Keratinocyte (primary cell): ENCODE results near the gene TMEM97. TPM values are rescaled to one million over a fixed set of nuclear protein-coding genes. Genes with fewer than 3 reads are reported as not detected.

Experiments used
- DNase-seq: peaks from one replicate; pipeline ENCODE4 v3.0.0-alpha.2; 2011; ENCODE audit warnings: low read depth, missing footprints, low spot score
- FAIRE-seq: peaks from 2 replicates; lab custom pipeline; 2011; peaks lifted over from hg19 to GRCh38; lab: Jason Lieb, UNC
- H2AFZ ChIP-seq: 2 replicates; pipeline ENCODE4 v1.6.0; 2012; ENCODE audit warnings: low read length, control low read depth, inconsistent platforms; ENCODE audit not compliant: control insufficient read depth
- H3K27ac ChIP-seq: 2 replicates; pipeline ENCODE4 v1.5.1; 2011; ENCODE audit warnings: low read length; ENCODE audit not compliant: control insufficient read depth, insufficient read depth
- H3K27me3 ChIP-seq: 3 replicates; pipeline ENCODE4 v1.6.0; 2011; ENCODE audit warnings: low read length; ENCODE audit not compliant: control insufficient read depth, insufficient read depth; ENCODE audit errors: extremely low read depth
- H3K36me3 ChIP-seq, 2 experiments: 2 replicates in 1 of 2; 3 replicates in 1 of 2; pipeline ENCODE4 v1.5.1; 2011; ENCODE audit warnings: low read length in 2 of 2, mild to moderate bottlenecking in 1 of 2; ENCODE audit not compliant: control insufficient read depth in 2 of 2, insufficient read depth in 2 of 2; ENCODE audit errors: extremely low read depth in 1 of 2
- H3K4me1 ChIP-seq: 3 replicates; pipeline ENCODE4 v1.5.1; 2011; ENCODE audit warnings: low read length; ENCODE audit not compliant: control insufficient read depth, insufficient read depth; ENCODE audit errors: extremely low read depth
- H3K4me2 ChIP-seq: 3 replicates; pipeline ENCODE4 v1.6.0; 2011; ENCODE audit warnings: low read depth, low read length; ENCODE audit not compliant: control insufficient read depth, insufficient read depth; ENCODE audit errors: extremely low read depth
- H3K4me3 ChIP-seq, 3 experiments: fragments of 200-600 bp in 1 of 3; sonication (generic) in 1 of 3; 2 replicates in 2 of 3; 3 replicates in 1 of 3; pipeline ENCODE4 v1.5.1; 2011 to 2016; ENCODE audit warnings: low read length in 3 of 3, mild to moderate bottlenecking in 3 of 3, control low read depth in 2 of 3, inconsistent platforms in 1 of 3, low read depth in 1 of 3, mixed read lengths in 1 of 3, mixed run types in 1 of 3, moderate library complexity in 1 of 3; ENCODE audit not compliant: control insufficient read depth in 2 of 3, insufficient read depth in 2 of 3; ENCODE audit errors: extremely low read depth in 1 of 3
- H3K79me2 ChIP-seq: 2 replicates; pipeline ENCODE4 v1.6.0; 2012; ENCODE audit warnings: low read length; ENCODE audit not compliant: control insufficient read depth, insufficient read depth
- H3K9ac ChIP-seq: 3 replicates; pipeline ENCODE4 v1.6.0; 2011; ENCODE audit warnings: low read length; ENCODE audit not compliant: control insufficient read depth, insufficient read depth; ENCODE audit errors: extremely low read depth
- H3K9me1 ChIP-seq: 3 replicates; pipeline ENCODE4 v1.6.0; 2011; ENCODE audit warnings: low read length; ENCODE audit not compliant: control insufficient read depth, insufficient read depth; ENCODE audit errors: extremely low read depth
- H3K9me3 ChIP-seq: 2 replicates; pipeline ENCODE4 v1.5.1; 2012; ENCODE audit warnings: low read depth, low read length; ENCODE audit not compliant: control insufficient read depth
- H4K20me1 ChIP-seq: 3 replicates; pipeline ENCODE4 v1.6.0; 2011; ENCODE audit warnings: low read length; ENCODE audit not compliant: control insufficient read depth, insufficient read depth; ENCODE audit errors: extremely low read depth
- CTCF ChIP-seq, 3 experiments: IDR thresholded peaks in 1 of 3; conservative IDR thresholded peaks in 1 of 3; optimal IDR thresholded peaks in 1 of 3; 2 replicates in 2 of 3; 3 replicates in 1 of 3; pipeline versions ENCODE3 to v1.5.1; 2011; ENCODE audit warnings: low read length in 3 of 3, mild to moderate bottlenecking in 3 of 3, moderate library complexity in 2 of 3, control low read depth in 1 of 3, inconsistent platforms in 1 of 3; ENCODE audit not compliant: insufficient read depth in 2 of 3; ENCODE audit errors: extremely low read depth in 1 of 3
- EZH2 ChIP-seq: IDR thresholded peaks from one replicate; pipeline ENCODE4 v1.6.1; 2012; ENCODE audit warnings: inconsistent platforms, mild to moderate bottlenecking, low read length, moderate library complexity
- dilution Hi-C: fragments of 300-500 bp; cut with MboI; formaldehyde crosslinking; loops from one replicate; pipeline ENCODE4 v1.7.0; 2020; ENCODE audit warnings: low sequenced_read_pairs; ENCODE audit not compliant: extremely low pct_ligation_motif_present
- polyA plus RNA-seq, 5 experiments: library from polyadenylated mRNA; depleted of rRNA in 3 of 5; stranded (reverse) in 3 of 5; stranded (forward) in 1 of 5; unstranded in 1 of 5; fragments of >200 nt; gene quantifications; 1 replicate in 1 of 5; 2 replicates in 3 of 5; 3 replicates in 1 of 5; pipeline versions ENCODE4 v1.2.1 to v1.2.3, GENCODE V29; 2011 to 2012; ENCODE audit warnings: missing spikeins in 2 of 5, low read depth in 1 of 5, low replicate concordance in 1 of 5

The TMEM97 gene
- polyA plus RNA-seq, 1 donor (not counting 4 experiments of a cell fraction or from before 2014, with no cell fraction given): 29.9 TPM

GRCh38 chr17:28330671-28331070 is 11.7 kb downstream of the TMEM97 start:
- dilution Hi-C loops: no loop called here
- TF ChIP-seq EZH2: no peak
- no peak for TF ChIP-seq CTCF (optimal IDR thresholded peaks at IDR 0.05 in 1 of 3, IDR thresholded peaks at IDR 0.05 in 1 of 3, conservative IDR thresholded peaks at IDR 0.05 in 1 of 3; ENCODE audit: extremely low read depth in 1 of 3, insufficient read depth in 2 of 3, low read length in 3 of 3)
- H3K27me3 ChIP-seq: no peaks in the 10 kb centered on the region
- H3K9me3 ChIP-seq: no peaks in the 10 kb centered on the region
- H3K4me2 ChIP-seq: no peak overlapping the region
- peaks cover 24% of the 10 kb centered on the region for H3K4me1 ChIP-seq
- no peak overlapping the region for H3K9ac ChIP-seq
- H3K79me2 ChIP-seq: peaks cover 20% of the 10 kb centered on the region
- H3K4me3 ChIP-seq: no peak overlapping the region
- H4K20me1 ChIP-seq: no peaks in the 10 kb centered on the region
- no peak for DNase-seq
- H3K9me1 ChIP-seq: peaks cover under 1% of the 10 kb centered on the region
- peaks cover 9 to 14% of the 10 kb centered on the region in 2 experiments for H3K36me3 ChIP-seq
- FAIRE-seq: no peak
- H3K27ac ChIP-seq: no peak overlapping the region
- no peak overlapping the region for H2AFZ ChIP-seq

DNA sequence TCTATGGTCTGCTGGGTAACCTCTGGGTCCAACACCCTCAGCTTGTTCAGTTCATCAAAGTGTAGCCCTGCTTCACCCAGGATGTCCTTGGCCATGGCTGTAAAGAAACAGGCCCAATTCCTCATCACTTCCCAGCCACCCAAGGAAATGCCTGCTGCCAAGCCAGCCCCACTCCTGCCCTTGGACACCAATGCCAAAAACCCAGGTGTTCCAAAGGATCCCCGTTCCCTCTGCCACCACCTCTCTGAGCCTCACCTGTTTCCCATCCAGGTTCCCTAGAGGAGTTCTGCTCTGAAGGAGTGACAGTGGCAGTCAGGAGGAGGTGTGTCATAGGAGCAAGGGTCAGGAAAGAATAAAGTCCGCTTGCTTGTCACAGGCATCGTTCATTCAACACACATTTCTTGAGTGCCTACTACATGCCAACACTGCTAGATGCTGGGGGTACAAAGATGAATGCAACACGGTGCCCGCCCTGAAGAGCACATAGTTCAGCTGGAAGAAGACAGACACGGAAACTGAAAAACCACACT is 13.0 kb downstream of the TMEM97 start:
- Histone ChIP-seq H3K36me3 (peaks cover 9 to 14% of the 10 kb centered on the region in 2 experiments), H4K20me1 (peaks cover 4% of the 10 kb centered on the region)
- no peak for FAIRE-seq

More for the DNA sequence above, 13.0 kb downstream of the TMEM97 start:
- Histone ChIP-seq H3K79me2 (peaks cover 26% of the 10 kb centered on the region), H3K4me3 (no peak overlapping the region), H3K4me2 (no peak overlapping the region), H3K9ac (no peak overlapping the region), H3K4me1 (peaks cover 19% of the 10 kb centered on the region), H3K27ac (no peak overlapping the region), H3K27me3 (no peaks in the 10 kb centered on the region), H3K9me1 (peaks cover 2% of the 10 kb centered on the region), H3K9me3 (no peaks in the 10 kb centered on the region), H2AFZ (no peak overlapping the region)
- TF ChIP-seq CTCF (optimal IDR thresholded peaks at IDR 0.05 in 1 of 3, IDR thresholded peaks at IDR 0.05 in 1 of 3, conservative IDR thresholded peaks at IDR 0.05 in 1 of 3; ENCODE audit: extremely low read depth in 1 of 3, insufficient read depth in 2 of 3, low read length in 3 of 3) (no peak), EZH2 (no peak)
- DNase-seq: no peak
- dilution Hi-C loops: no loop called here
